ENCODE measurements around the gene SAMD11. TPM values are rescaled to one million over a fixed set of nuclear protein-coding genes. Genes with fewer than 3 reads are reported as not detected.

The SAMD11 gene
- total and polyA plus RNA-seq, 10 of the 15 experiments (the other 5 are each of a cell fraction or from before 2014, with no cell fraction given), result 0.04 to 0.31 (median 0.19) TPM; not detected in 6

DNA sequence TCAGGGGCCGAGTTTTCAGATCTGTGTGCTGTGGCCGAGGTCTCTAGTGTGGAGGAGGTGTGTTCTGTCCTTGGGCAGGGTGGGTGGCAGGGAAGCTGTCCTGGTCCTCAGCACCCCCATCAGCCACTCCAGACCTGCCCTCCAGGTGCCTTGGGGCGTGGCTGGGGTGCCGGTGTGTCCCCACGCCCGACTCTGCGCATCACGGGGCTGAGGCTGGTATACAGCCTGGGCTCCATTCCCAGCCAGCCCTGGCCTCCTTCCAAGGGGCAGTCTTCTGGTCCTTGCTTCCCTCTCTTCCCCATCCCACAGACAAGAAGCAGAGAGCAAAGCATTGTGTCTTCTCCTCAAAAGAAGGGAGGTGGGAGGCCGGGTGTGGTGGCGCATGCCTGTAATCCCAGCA is 4.0 kb downstream of the SAMD11 start (continued):
- TF ChIP-seq, protein P1, sequence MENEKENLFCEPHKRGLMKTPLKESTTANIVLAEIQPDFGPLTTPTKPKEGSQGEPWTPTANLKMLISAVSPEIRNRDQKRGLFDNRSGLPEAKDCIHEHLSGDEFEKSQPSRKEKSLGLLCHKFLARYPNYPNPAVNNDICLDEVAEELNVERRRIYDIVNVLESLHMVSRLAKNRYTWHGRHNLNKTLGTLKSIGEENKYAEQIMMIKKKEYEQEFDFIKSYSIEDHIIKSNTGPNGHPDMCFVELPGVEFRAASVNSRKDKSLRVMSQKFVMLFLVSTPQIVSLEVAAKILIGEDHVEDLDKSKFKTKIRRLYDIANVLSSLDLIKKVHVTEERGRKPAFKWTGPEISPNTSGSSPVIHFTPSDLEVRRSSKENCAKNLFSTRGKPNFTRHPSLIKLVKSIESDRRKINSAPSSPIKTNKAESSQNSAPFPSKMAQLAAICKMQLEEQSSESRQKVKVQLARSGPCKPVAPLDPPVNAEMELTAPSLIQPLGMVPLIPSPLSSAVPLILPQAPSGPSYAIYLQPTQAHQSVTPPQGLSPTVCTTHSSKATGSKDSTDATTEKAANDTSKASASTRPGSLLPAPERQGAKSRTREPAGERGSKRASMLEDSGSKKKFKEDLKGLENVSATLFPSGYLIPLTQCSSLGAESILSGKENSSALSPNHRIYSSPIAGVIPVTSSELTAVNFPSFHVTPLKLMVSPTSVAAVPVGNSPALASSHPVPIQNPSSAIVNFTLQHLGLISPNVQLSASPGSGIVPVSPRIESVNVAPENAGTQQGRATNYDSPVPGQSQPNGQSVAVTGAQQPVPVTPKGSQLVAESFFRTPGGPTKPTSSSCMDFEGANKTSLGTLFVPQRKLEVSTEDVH (IDR thresholded peaks at IDR 0.05; ENCODE audit: low read depth, partially characterized antibody), result no peak
- TF ChIP-seq, protein P2, sequence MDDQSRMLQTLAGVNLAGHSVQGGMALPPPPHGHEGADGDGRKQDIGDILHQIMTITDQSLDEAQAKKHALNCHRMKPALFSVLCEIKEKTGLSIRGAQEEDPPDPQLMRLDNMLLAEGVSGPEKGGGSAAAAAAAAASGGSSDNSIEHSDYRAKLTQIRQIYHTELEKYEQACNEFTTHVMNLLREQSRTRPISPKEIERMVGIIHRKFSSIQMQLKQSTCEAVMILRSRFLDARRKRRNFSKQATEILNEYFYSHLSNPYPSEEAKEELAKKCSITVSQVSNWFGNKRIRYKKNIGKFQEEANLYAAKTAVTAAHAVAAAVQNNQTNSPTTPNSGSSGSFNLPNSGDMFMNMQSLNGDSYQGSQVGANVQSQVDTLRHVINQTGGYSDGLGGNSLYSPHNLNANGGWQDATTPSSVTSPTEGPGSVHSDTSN (IDR thresholded peaks at IDR 0.05; ENCODE audit: insufficient replicate concordance, low read depth, low read length), result no peak
- TF ChIP-seq CREB1 (IDR thresholded peaks at IDR 0.05; ENCODE audit: low read depth) (no peak), SIX5 (IDR thresholded peaks at IDR 0.05; ENCODE audit: low read depth, low read length, severe bottlenecking) (no peak), RCOR1 (conservative IDR thresholded peaks at IDR 0.05; ENCODE audit: low read depth, low read length) (no peak), IKZF2 (IDR thresholded peaks at IDR 0.05) (no peak), TCF7 (IDR thresholded peaks at IDR 0.05; ENCODE audit: borderline replicate concordance) (no peak)
- TF ChIP-seq, protein P3, sequence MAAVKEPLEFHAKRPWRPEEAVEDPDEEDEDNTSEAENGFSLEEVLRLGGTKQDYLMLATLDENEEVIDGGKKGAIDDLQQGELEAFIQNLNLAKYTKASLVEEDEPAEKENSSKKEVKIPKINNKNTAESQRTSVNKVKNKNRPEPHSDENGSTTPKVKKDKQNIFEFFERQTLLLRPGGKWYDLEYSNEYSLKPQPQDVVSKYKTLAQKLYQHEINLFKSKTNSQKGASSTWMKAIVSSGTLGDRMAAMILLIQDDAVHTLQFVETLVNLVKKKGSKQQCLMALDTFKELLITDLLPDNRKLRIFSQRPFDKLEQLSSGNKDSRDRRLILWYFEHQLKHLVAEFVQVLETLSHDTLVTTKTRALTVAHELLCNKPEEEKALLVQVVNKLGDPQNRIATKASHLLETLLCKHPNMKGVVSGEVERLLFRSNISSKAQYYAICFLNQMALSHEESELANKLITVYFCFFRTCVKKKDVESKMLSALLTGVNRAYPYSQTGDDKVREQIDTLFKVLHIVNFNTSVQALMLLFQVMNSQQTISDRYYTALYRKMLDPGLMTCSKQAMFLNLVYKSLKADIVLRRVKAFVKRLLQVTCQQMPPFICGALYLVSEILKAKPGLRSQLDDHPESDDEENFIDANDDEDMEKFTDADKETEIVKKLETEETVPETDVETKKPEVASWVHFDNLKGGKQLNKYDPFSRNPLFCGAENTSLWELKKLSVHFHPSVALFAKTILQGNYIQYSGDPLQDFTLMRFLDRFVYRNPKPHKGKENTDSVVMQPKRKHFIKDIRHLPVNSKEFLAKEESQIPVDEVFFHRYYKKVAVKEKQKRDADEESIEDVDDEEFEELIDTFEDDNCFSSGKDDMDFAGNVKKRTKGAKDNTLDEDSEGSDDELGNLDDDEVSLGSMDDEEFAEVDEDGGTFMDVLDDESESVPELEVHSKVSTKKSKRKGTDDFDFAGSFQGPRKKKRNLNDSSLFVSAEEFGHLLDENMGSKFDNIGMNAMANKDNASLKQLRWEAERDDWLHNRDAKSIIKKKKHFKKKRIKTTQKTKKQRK (IDR thresholded peaks at IDR 0.05; ENCODE audit: low read depth, low read length), result no peak
